Activated CD4-positive, alpha-beta memory T cell treated with anti-CD3 and anti-CD28 coated beads for 36 hours (primary cell): ENCODE results near the gene LGR6. TPM values are rescaled to one million over a fixed set of nuclear protein-coding genes. Genes with fewer than 3 reads are reported as not detected.
"Not testable (repeated sequence)": the region's sequence is repeated elsewhere in the genome, so short reads cannot be mapped to it uniquely, and the experiment has no call there.

Experiments used
- CTCF ChIA-PET: fragments of 350-600 bp; sonication (Branson Sonifier 250); formaldehyde crosslinking; loops from one replicate; lab custom pipeline; 2021; ENCODE audit warnings: antibody characterized with exemption, inconsistent platforms; lab: Charles Lee
- POLR2A ChIA-PET: fragments of 350-600 bp; sonication (Branson Sonifier 250); formaldehyde crosslinking; loops from one replicate; lab custom pipeline; 2021; ENCODE audit warnings: antibody characterized with exemption; lab: Charles Lee
- DNase-seq: peaks from one replicate; pipeline ENCODE4 v3.0.0-alpha.2; 2020
- H3K27ac Mint-ChIP-seq: one replicate; pipeline ENCODE4 v1.8.0; 2021; ENCODE audit warnings: mixed read lengths
- H3K27me3 Mint-ChIP-seq: one replicate; pipeline ENCODE4 v1.8.0; 2021; ENCODE audit warnings: mixed read lengths
- H3K36me3 Mint-ChIP-seq: one replicate; pipeline ENCODE4 v1.8.0; 2021; ENCODE audit warnings: mixed read lengths
- H3K4me1 Mint-ChIP-seq: one replicate; pipeline ENCODE4 v1.8.0; 2021; ENCODE audit warnings: low read depth, mixed read lengths
- H3K4me3 Mint-ChIP-seq: one replicate; pipeline ENCODE4 v1.8.0; 2021; ENCODE audit warnings: mild to moderate bottlenecking, mixed read lengths
- H3K9me3 Mint-ChIP-seq: one replicate; pipeline ENCODE4 v1.8.0; 2021; ENCODE audit warnings: mixed read lengths
- intact Hi-C: fragments of 100-400 bp; cut with micrococcal nuclease; formaldehyde crosslinking; loops from one replicate; pipeline ENCODE4 v1.15.1; 2023
- total RNA-seq, 2 experiments: library from RNA; stranded (reverse); gene quantifications; one replicate each; pipeline ENCODE4 v1.2.3, GENCODE V29; 2021

Gene LGR6, protein sequence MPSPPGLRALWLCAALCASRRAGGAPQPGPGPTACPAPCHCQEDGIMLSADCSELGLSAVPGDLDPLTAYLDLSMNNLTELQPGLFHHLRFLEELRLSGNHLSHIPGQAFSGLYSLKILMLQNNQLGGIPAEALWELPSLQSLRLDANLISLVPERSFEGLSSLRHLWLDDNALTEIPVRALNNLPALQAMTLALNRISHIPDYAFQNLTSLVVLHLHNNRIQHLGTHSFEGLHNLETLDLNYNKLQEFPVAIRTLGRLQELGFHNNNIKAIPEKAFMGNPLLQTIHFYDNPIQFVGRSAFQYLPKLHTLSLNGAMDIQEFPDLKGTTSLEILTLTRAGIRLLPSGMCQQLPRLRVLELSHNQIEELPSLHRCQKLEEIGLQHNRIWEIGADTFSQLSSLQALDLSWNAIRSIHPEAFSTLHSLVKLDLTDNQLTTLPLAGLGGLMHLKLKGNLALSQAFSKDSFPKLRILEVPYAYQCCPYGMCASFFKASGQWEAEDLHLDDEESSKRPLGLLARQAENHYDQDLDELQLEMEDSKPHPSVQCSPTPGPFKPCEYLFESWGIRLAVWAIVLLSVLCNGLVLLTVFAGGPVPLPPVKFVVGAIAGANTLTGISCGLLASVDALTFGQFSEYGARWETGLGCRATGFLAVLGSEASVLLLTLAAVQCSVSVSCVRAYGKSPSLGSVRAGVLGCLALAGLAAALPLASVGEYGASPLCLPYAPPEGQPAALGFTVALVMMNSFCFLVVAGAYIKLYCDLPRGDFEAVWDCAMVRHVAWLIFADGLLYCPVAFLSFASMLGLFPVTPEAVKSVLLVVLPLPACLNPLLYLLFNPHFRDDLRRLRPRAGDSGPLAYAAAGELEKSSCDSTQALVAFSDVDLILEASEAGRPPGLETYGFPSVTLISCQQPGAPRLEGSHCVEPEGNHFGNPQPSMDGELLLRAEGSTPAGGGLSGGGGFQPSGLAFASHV
- under 1 TPM; 0.05 to 0.10 TPM for total RNA-seq

DNA sequence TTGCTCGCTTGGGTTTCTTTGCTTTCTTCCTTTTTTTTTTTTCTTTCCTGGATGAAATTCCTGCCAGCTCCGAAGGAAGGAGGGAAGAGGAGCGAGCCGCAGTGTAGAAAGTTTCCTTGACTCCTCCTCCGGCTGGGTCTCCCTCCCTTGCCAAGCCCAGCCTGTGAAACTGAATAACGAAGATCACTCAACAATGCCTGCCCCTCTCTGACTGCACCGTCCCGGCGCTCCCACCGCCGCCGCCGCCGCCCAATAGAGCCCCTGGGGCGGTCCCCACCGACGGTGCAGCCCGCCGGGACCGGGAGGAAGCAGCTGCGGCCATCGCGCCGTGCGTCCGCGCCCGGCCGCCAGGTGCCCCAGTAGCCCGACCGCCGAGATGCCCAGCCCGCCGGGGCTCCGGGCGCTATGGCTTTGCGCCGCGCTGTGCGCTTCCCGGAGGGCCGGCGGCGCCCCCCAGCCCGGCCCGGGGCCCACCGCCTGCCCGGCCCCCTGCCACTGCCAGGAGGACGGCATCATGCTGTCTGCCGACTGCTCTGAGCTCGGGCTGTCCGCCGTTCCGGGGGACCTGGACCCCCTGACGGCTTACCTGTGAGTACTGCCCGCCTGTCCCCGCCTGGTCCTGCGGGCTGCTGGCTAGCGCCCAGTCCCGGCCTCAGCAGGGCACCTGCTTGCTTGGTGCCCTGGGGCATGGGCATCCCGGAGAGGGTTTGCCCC, at the start of gene LGR6:
LGR6 (plus strand) TSS at position 186 of the 714 bp plus-strand sequence; CDS start at position 377, 191 bp downstream.
- no peaks in the 10 kb centered on the region for H3K9me3 Mint-ChIP-seq
- peaks cover 25% of the 10 kb centered on the region for H3K27me3 Mint-ChIP-seq
- no peak within 1 kb of the TSS for H3K4me3 Mint-ChIP-seq
- peaks cover 7% of the 10 kb centered on the region for H3K4me1 Mint-ChIP-seq
- ChIA-PET CTCF (interaction anchor here (0.7 to 2.6 kb wide), 22 partner anchors 9 to 1236 kb away, joined by 3 to 64 read pairs (median 5); partner anchors contain the start of genes PTPN7 and SHISA4), POLR2A (interaction anchor here (0.7 kb wide), 2 partner anchors 43 to 461 kb away, joined by 3 read pairs; no protein-coding TSS in a partner anchor)
- no peak within 1 kb of the TSS for H3K27ac Mint-ChIP-seq
- H3K36me3 Mint-ChIP-seq: no peaks in the 10 kb centered on the region
- DNase-seq: no peak
- intact Hi-C loops: loop anchor here (1.0 kb wide), 1 partner anchor 122 kb away; no protein-coding TSS in a partner anchor

DNA sequence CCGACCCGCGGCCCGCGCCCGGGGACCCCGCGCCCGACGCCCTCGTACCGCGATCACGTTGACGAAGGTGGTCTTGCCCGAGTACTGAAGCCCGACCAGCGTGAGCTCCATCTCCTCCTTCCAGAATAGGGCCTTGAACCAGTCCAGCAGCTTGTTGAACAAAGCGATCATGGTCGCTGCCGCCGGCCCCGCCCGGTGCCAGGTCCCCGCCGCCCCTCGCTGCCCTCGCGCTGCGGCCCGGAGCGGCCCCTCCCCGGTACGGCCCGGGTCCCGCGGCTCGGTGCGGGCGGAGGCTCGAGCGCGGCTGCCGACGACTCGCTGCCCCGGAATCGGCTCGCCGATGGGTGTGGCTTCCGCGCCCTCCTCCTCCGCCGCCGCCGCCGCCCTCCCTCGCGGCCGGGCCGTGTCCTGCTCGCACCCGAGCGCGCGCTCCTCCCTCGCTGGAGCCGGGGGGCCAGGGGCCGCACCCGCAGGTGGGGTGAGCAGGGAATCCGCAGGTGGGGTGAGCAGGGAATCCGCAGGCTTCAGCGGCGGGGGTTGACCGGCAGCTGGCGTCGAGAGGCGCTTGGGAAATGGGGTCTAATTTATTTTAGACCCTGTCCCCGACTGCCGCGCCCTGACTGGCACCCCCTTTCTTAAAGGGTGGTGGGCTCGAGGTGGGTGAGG, 49.1 kb upstream of the LGR6 start, which contains the start of gene ARL8A:
ARL8A (minus strand) TSS at position 336 of the 666 bp plus-strand sequence; CDS start at position 171, 165 bp downstream.
- Mint-ChIP-seq H3K27me3 (no peaks in the 10 kb centered on the region), H3K36me3 (peaks cover 20% of the 10 kb centered on the region), H3K4me3 (peak within 1 kb of the TSS; percentile 89), H3K9me3 (no peaks in the 10 kb centered on the region), H3K27ac (peak within 1 kb of the TSS; percentile 80), H3K4me1 (peaks cover 33% of the 10 kb centered on the region)
- POLR2A ChIA-PET: interaction anchor here (4.6 to 8.2 kb wide), 2 partner anchors 11 to 17 kb away, joined by 23 to 57 read pairs; partner anchors contain the start of gene PTPN7
- intact Hi-C loops: loop anchor here (1.0 kb wide), 1 partner anchor 16 kb away; the partner anchor contains the start of gene PTPN7
- peak; percentile 77 for DNase-seq
- CTCF ChIA-PET: interaction anchor here (1.9 to 2.8 kb wide), 3 partner anchors 10 to 145 kb away, joined by 5 to 21 read pairs (median 15); no protein-coding TSS in a partner anchor

DNA sequence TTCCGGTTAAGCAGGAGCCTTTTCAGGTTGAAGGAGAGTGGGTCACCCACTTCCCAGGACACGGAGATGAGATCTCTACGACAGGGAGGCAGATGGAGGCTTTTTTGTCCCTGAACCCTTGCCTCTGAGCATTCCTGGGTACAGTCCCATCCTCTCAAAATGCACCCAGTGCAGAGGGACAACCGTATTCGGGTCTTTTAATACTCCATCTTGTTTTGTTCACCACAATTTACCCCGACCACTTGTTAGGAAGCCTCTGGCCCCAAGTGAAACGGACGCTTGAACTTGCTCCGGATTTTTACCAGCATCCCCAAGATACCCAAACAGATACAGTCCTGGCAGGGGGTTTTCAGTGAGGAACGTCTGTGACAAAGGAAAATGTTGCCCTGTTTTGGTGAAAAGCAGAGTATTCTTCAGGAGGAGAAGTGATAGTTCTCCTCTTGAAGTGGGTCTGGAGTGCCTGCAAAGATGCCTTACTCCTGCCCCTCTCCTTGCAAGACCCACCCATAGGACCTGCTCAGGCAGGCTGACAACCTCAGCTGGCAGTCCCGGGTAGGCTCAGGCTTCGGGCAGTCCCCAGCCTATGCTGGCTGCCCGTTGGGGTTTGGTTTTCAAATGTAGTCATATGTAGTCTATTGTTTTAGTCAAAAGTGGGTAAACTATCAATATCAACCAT, 48.4 kb upstream of the LGR6 start:
- Mint-ChIP-seq H3K4me1 (peaks cover 33% of the 10 kb centered on the region), H3K9me3 (no peaks in the 10 kb centered on the region), H3K27me3 (no peaks in the 10 kb centered on the region), H3K27ac (peak overlapping the region; percentile 78), H3K36me3 (peaks cover 24% of the 10 kb centered on the region), H3K4me3 (peak overlapping the region; percentile 71)
- peak; percentile 72 for DNase-seq
- CTCF ChIA-PET: interaction anchor here (1.9 to 2.8 kb wide), 3 partner anchors 10 to 145 kb away, joined by 5 to 17 read pairs (median 15); no protein-coding TSS in a partner anchor
- POLR2A ChIA-PET: interaction anchor here (4.6 to 8.2 kb wide), 2 partner anchors 10 to 16 kb away, joined by 23 to 57 read pairs; partner anchors contain the start of gene PTPN7
- intact Hi-C loops: loop anchor here (1.0 kb wide), 1 partner anchor 15 kb away; the partner anchor contains the start of gene PTPN7

DNA sequence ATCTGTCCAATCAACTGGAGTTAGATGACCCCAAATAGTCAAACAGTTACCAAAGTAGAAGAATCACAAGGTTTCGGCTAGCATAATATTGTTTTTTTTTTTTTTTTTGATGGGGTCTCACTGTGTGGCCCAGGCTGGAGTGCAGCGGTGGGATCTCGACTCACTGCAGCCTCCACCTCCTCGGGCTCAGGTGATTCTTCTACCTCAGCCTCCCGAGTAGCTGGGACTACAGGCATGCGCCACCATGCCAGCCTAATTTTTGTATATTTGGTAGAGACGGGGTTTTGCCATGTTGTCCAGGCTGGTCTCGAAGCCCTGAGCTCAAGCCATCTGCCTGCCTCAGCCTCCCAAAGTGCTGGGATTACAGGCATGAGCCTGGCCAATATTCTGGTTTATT, 47.9 kb upstream of the LGR6 start:
- not testable (repeated sequence) for DNase-seq, H3K27me3 Mint-ChIP-seq, H3K9me3 Mint-ChIP-seq
- POLR2A ChIA-PET: interaction anchor here (4.6 to 8.2 kb wide), 2 partner anchors 10 to 15 kb away, joined by 23 to 57 read pairs; partner anchors contain the start of gene PTPN7
- intact Hi-C loops: loop anchor here (1.0 kb wide), 1 partner anchor 15 kb away; the partner anchor contains the start of gene PTPN7
- Mint-ChIP-seq H3K4me1 (peaks cover 35% of the 10 kb centered on the region), H3K36me3 (peaks cover 29% of the 10 kb centered on the region), H3K27ac (peak overlapping the region; percentile 78), H3K4me3 (peak overlapping the region; percentile 71)
- CTCF ChIA-PET: interaction anchor here (2.5 kb wide), 1 partner anchor 10 kb away, joined by 17 read pairs; no protein-coding TSS in a partner anchor

DNA sequence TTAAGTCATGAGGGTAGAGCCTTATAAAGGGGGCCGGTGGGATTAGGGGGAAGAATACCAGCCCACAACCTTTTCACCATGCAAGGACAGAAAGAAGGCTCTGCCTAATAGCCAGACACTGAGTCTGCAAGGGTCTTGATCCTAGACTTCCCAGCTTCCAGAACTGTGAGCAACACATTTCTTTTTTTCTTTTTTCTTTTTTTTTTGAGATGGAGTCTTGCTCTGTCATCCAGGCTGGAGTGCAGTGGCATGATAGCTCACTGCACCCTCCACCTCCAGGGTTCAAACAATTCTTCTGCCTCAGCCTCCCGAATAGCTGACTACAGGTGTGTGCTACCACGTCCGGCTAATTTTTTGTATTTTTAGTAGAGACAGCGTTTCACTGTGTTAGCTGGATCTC, 47.3 kb upstream of the LGR6 start:
- H3K27me3 Mint-ChIP-seq: no peaks in the 10 kb centered on the region
- no peak overlapping the region for H3K27ac Mint-ChIP-seq
- peaks cover 34% of the 10 kb centered on the region for H3K36me3 Mint-ChIP-seq
- ChIA-PET POLR2A (interaction anchor here (4.6 to 8.2 kb wide), 2 partner anchors 9 to 15 kb away, joined by 23 to 57 read pairs; partner anchors contain the start of gene PTPN7), CTCF (interaction anchor here (0.7 to 3.0 kb wide), 3 partner anchors 9 to 14 kb away, joined by 3 to 17 read pairs (median 15); partner anchors contain the start of gene PTPN7)
- H3K4me3 Mint-ChIP-seq: no peak overlapping the region
- no peak for DNase-seq
- peaks cover 35% of the 10 kb centered on the region for H3K4me1 Mint-ChIP-seq
- no peaks in the 10 kb centered on the region for H3K9me3 Mint-ChIP-seq
- intact Hi-C loops: no loop called here

DNA sequence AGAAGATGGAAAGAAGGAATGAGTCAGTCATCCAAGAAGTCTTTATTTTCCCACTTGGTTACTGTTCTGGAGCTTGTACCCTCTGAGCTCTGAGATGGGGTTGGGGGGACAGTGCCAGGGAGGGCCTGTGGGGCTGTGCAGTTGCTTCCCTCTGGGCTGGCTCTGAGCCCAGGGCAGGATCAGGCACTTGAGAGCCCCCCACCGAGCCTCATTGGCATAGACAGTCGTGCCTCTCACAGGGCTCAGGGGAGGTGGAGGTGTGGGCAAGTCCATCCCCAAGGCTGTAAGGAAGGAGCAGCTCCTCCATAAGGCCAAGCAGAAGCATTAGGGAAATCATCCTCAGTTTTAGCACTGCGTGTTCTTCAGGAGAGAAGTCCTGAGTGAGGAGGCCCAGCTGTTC, 46.6 kb upstream of the LGR6 start:
- Mint-ChIP-seq H3K36me3 (peaks cover 38% of the 10 kb centered on the region), H3K4me1 (peaks cover 32% of the 10 kb centered on the region), H3K4me3 (no peak overlapping the region), H3K27ac (peak overlapping the region; percentile 5), H3K9me3 (no peaks in the 10 kb centered on the region), H3K27me3 (no peaks in the 10 kb centered on the region)
- POLR2A ChIA-PET: interaction anchor here (1.3 to 8.2 kb wide), 4 partner anchors 8 to 17 kb away, joined by 3 to 57 read pairs (median 13); partner anchors contain the start of gene PTPN7
- DNase-seq: no peak
- intact Hi-C loops: no loop called here
- CTCF ChIA-PET: interaction anchor here (0.7 to 3.0 kb wide), 3 partner anchors 8 to 13 kb away, joined by 3 to 17 read pairs (median 15); partner anchors contain the start of gene PTPN7

DNA sequence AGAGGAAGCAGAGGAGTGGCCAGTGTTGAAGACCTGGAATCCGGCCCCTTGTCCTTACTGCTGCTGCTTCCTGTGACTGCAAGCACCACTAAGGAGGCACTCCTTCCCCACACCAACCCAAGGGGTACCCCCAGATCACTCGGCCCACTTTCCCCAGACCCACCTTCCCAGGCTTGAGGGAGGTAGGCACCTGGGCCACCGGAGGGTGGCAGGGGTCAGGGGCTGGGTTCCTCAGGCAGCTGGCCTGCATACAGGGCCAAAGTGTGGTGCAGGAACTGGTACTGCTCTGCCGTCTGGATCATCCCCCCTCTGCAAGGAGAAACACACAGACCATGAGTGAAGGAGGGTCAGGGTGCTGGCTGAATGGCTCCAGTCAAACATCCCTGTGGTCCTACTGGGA, 45.2 kb upstream of the LGR6 start:
- Mint-ChIP-seq H3K4me3 (no peak overlapping the region), H3K9me3 (no peaks in the 10 kb centered on the region), H3K36me3 (peaks cover 48% of the 10 kb centered on the region), H3K27ac (no peak overlapping the region), H3K27me3 (no peaks in the 10 kb centered on the region), H3K4me1 (peaks cover 20% of the 10 kb centered on the region)
- CTCF ChIA-PET: interaction anchor here (1.8 to 3.0 kb wide), 2 partner anchors 11 to 13 kb away, joined by 5 to 15 read pairs; partner anchors contain the start of gene PTPN7
- intact Hi-C loops: no loop called here
- POLR2A ChIA-PET: interaction anchor here (4.6 to 8.2 kb wide), 2 partner anchors 7 to 13 kb away, joined by 23 to 57 read pairs; partner anchors contain the start of gene PTPN7
- DNase-seq: no peak

DNA sequence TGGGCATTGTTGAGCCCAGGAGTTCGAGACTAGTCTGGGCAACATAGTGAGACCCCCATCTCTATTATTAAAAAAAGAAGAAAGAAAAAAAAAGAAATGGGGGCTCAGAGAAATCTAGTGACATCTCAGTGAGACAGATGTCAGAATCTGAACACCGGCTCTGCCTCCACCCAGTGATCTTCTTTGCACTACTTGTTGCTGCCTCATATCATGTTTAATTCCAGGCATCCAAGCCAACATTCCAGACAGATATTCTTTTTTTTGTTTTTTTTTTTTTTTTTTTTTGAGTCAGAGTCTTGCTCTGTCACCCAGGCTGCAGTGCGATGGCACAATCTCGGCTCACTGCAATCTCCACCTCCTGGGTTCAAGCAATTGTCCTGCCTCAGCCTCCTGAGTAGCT, 44.0 kb upstream of the LGR6 start:
- peaks cover 20% of the 10 kb centered on the region for H3K4me1 Mint-ChIP-seq
- no peaks in the 10 kb centered on the region for H3K27me3 Mint-ChIP-seq
- no peak for DNase-seq
- H3K4me3 Mint-ChIP-seq: no peak overlapping the region
- H3K36me3 Mint-ChIP-seq: peaks cover 53% of the 10 kb centered on the region
- ChIA-PET POLR2A (interaction anchor here (8.2 kb wide), 1 partner anchor 12 kb away, joined by 57 read pairs; the partner anchor contains the start of gene PTPN7), CTCF (no interaction called here)
- intact Hi-C loops: no loop called here
- no peaks in the 10 kb centered on the region for H3K9me3 Mint-ChIP-seq
- H3K27ac Mint-ChIP-seq: no peak overlapping the region

DNA sequence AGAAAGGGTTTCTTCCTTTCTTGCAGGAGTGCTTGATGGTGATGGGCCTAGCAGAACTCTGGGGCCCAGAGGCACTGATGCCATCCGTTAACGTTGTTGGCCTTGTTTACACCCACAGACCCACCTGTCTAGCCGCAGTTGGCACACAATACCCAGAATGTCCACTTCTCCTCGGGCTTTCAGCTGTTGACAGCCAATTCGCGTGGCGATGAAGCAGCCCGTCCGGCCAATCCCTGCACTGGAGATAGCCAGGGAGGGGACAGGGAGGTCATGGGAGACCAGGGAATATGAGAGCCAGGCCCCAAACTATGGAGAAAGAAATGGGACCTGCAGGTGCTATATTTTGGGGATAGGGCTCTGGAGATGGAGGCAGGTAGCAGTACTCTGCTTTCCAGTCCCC, 43.4 kb upstream of the LGR6 start:
- H3K4me1 Mint-ChIP-seq: peaks cover 25% of the 10 kb centered on the region
- DNase-seq: no peak
- POLR2A ChIA-PET: interaction anchor here (8.2 kb wide), 1 partner anchor 11 kb away, joined by 57 read pairs; the partner anchor contains the start of gene PTPN7
- H3K4me3 Mint-ChIP-seq: no peak overlapping the region
- no peaks in the 10 kb centered on the region for H3K27me3 Mint-ChIP-seq
- no peaks in the 10 kb centered on the region for H3K9me3 Mint-ChIP-seq
- intact Hi-C loops: no loop called here
- peaks cover 59% of the 10 kb centered on the region for H3K36me3 Mint-ChIP-seq
- peak overlapping the region; percentile 28 for H3K27ac Mint-ChIP-seq
- CTCF ChIA-PET: no interaction called here
